Esophagus squamous epithelium (tissue), 5 donors: ENCODE results near the gene IL17RB. TPM values are rescaled to one million over a fixed set of nuclear protein-coding genes. Genes with fewer than 3 reads are reported as not detected.

Experiments used
- DNase-seq: peaks from one replicate; lab custom pipeline; 2025; lab: John Stamatoyannopoulos, UW
- H3K27ac ChIP-seq, 4 donors: fragments of 200-600 bp; sonication (generic); one replicate each; pipeline ENCODE4 v1.5.1; 2016 to 2019; ENCODE audit warnings: mild to moderate bottlenecking in 1 of 4
- H3K27me3 ChIP-seq, 4 donors: fragments of 200-600 bp; sonication (generic); 1 replicate in 3 of 4; 2 replicates in 1 of 4; pipeline versions ENCODE4 v1.5.1 to v1.6.0; 2017 to 2021; ENCODE audit warnings: antibody characterized with exemption in 1 of 4
- H3K36me3 ChIP-seq, 3 donors: fragments of 200-600 bp; sonication (generic); one replicate each; pipeline ENCODE4 v1.5.1; 2016 to 2019
- H3K4me1 ChIP-seq, 3 donors: fragments of 200-600 bp; sonication (generic); one replicate each; pipeline ENCODE4 v1.5.1; 2017 to 2019
- H3K4me3 ChIP-seq, 4 donors: fragments of 200-600 bp; sonication (generic); 1 replicate in 3 of 4; 2 replicates in 1 of 4; pipeline ENCODE4 v1.5.1; 2016 to 2019; ENCODE audit warnings: mild to moderate bottlenecking in 2 of 4, moderate library complexity in 1 of 4
- H3K9me3 ChIP-seq, 3 donors: fragments of 200-600 bp; sonication (generic); one replicate each; pipeline ENCODE4 v1.5.1; 2016 to 2019
- CTCF ChIP-seq, 6 experiments: fragments of 450-650 bp in 4 of 6; fragments of 200-600 bp in 2 of 6; sonication (generic) in 2 of 6; IDR thresholded peaks; one replicate each; pipeline ENCODE4 v1.5.1; 2016 to 2019; ENCODE audit warnings: antibody characterized with exemption in 6 of 6, mild to moderate bottlenecking in 4 of 6, moderate library complexity in 4 of 6
- POLR2A ChIP-seq, 4 donors: fragments of 450-650 bp; IDR thresholded peaks; one replicate each; pipeline ENCODE4 v1.6.1; 2017; ENCODE audit warnings: antibody characterized with exemption in 4 of 4, mild to moderate bottlenecking in 4 of 4, moderate library complexity in 3 of 4
- WGBS, 2 donors: methylation state at CpG; one replicate each; pipeline ENCODE4 v1.1.5; 2018; 5-methylcytosine and 5-hydroxymethylcytosine counted together
- intact Hi-C: fragments of 100-400 bp; cut with DNase I; formaldehyde crosslinking; loops from one replicate; pipeline ENCODE4 v1.15.0; 2022
- total RNA-seq, 4 donors: library from RNA; depleted of rRNA; stranded (reverse); fragments of >200 nt; gene quantifications; one replicate each; pipeline ENCODE4 v1.1.0, GENCODE V29; 2016
- donor health status: DM: yes; HTN: yes; CAD: no.

Gene IL17RB
- total RNA-seq, result under 1 TPM; 0.23 to 0.66 (median 0.52) TPM

- peaks cover 0 to 56% (median 0%) of the 10 kb centered on the region in 4 donors for H3K27me3 ChIP-seq
- no peaks in the 10 kb centered on the region for H3K36me3 ChIP-seq
- no peak for DNase-seq
- peaks cover 6 to 20% (median 10%) of the 10 kb centered on the region in 3 donors for H3K4me1 ChIP-seq
- TF ChIP-seq POLR2A (IDR thresholded peaks at IDR 0.05) (no peak), CTCF (IDR thresholded peaks at IDR 0.05) (no peak)
- H3K4me3 ChIP-seq, result peak within 1 kb of the TSS; percentile 47 to 86 (median 68)
- WGBS, 2 donors, result 12% methylated on average over 8 of the region's 91 CpGs; no CpG with 5 or more reads in 1 of the 2 donors
- intact Hi-C loops, result no loop called here
- no peaks in the 10 kb centered on the region for H3K9me3 ChIP-seq
- peak within 1 kb of the TSS; percentile 13 to 75 (median 58) for H3K27ac ChIP-seq
Observed at GRCh38 chr3:53846134-53846850, at the start of gene IL17RB, which contains the start of gene CHDH. IL17RB (plus strand) TSS chr3:53846568; CDS start chr3:53846589, 21 bp downstream. CHDH (minus strand) TSS chr3:53846419; CDS start chr3:53824008, 22,411 bp downstream.

- DNase-seq, result no peak
- peaks cover 0 to 41% (median 5%) of the 10 kb centered on the region in 3 donors for H3K4me1 ChIP-seq
- H3K36me3 ChIP-seq, result no peaks in the 10 kb centered on the region
- intact Hi-C loops, result no loop called here
- TF ChIP-seq CTCF (IDR thresholded peaks at IDR 0.05) (no peak), POLR2A (IDR thresholded peaks at IDR 0.05) (no peak)
- WGBS, 2 donors, result 85 to 89% methylated on average over 1 to 8 of the region's 8 CpGs
- no peak overlapping the region for H3K4me3 ChIP-seq
- H3K27ac ChIP-seq, result no peak overlapping the region
- H3K27me3 ChIP-seq, result no peaks in the 10 kb centered on the region
- no peaks in the 10 kb centered on the region for H3K9me3 ChIP-seq
Observed at GRCh38 chr3:53798144-53798543, 48.2 kb upstream of the IL17RB start.

- WGBS, 2 donors, result 75 to 90% methylated on average over 2 to 9 of the region's 12 CpGs
- Histone ChIP-seq H3K27me3 (peaks cover 0 to 5% (median 0%) of the 10 kb centered on the region in 4 donors), H3K4me1 (peaks cover 0 to 41% (median 5%) of the 10 kb centered on the region in 3 donors), H3K4me3 (no peak overlapping the region), H3K27ac (no peak overlapping the region), H3K9me3 (no peaks in the 10 kb centered on the region), H3K36me3 (no peaks in the 10 kb centered on the region)
- no peak for DNase-seq
- TF ChIP-seq CTCF (IDR thresholded peaks at IDR 0.05), result no peak
- TF ChIP-seq POLR2A (IDR thresholded peaks at IDR 0.05), result no peak
- intact Hi-C loops, result no loop called here
Observed at GRCh38 chr3:53799338-53799865, 47.0 kb upstream of the IL17RB start.

GRCh38 chr3:53800041-53800906 lies 46.1 kb upstream of the IL17RB start:
- H3K4me1 ChIP-seq, result peaks cover 0 to 34% (median 5%) of the 10 kb centered on the region in 3 donors
- intact Hi-C loops, result no loop called here
- TF ChIP-seq POLR2A (IDR thresholded peaks at IDR 0.05), result no peak
- no peak for TF ChIP-seq CTCF (IDR thresholded peaks at IDR 0.05)
- H3K27ac ChIP-seq, result peak overlapping the region in 3 of 4 donors; percentile 43 to 61 (median 48)
- no peaks in the 10 kb centered on the region for H3K36me3 ChIP-seq
- WGBS, 2 donors, result 53 to 65% methylated on average over 8 to 9 of the region's 16 CpGs
- no peak overlapping the region for H3K4me3 ChIP-seq
- H3K9me3 ChIP-seq, result no peaks in the 10 kb centered on the region
- H3K27me3 ChIP-seq, result peaks cover 0 to 14% (median 0%) of the 10 kb centered on the region in 4 donors
- no peak for DNase-seq
